NCI-H526 (cell line): Measurements from ENCODE around the gene SRSF9.
"Not testable (repeated sequence)": the region's sequence is repeated elsewhere in the genome, so short reads cannot be mapped to it uniquely, and the experiment has no call there.

Source experiments
- DNase-seq, 2 experiments: peaks; one replicate each; lab custom pipeline; 2025; lab: John Stamatoyannopoulos, UW

Gene SRSF9

GRCh38 chr12:120469450-120470149 is at the start of gene SRSF9:
Gene SRSF9 (minus strand): TSS chr12:120469748. CDS start chr12:120469609, 139 bp downstream.
- peak; percentile 91 to 97 for DNase-seq

- DNase-seq: not testable (repeated sequence)
Measured at GRCh38 chr12:120519324-120519723, 49.8 kb upstream of the SRSF9 start.

GRCh38 chr12:120515496-120515895 is 45.9 kb upstream of the SRSF9 start:
- DNase-seq: no peak

- DNase-seq: no peak
Measured at GRCh38 chr12:120514002-120514401, 44.5 kb upstream of the SRSF9 start.

- no peak for DNase-seq
Measured at GRCh38 chr12:120508537-120508936, 39.0 kb upstream of the SRSF9 start.

GRCh38 chr12:120504587-120504986 is 35.0 kb upstream of the SRSF9 start:
- no peak for DNase-seq

GRCh38 chr12:120500581-120500980 is 31.0 kb upstream of the SRSF9 start:
- no peak for DNase-seq

GRCh38 chr12:120498870-120499515 is 29.4 kb upstream of the SRSF9 start:
- no peak for DNase-seq

- no peak for DNase-seq
Measured at GRCh38 chr12:120497524-120498150, 28.1 kb upstream of the SRSF9 start.

- peak in 1 of 2 experiments; percentile 56 for DNase-seq
Measured at GRCh38 chr12:120496413-120497340, 27.1 kb upstream of the SRSF9 start.

GRCh38 chr12:120495731-120496412 is 26.3 kb upstream of the SRSF9 start, which contains the start of gene DYNLL1:
Gene DYNLL1 (plus strand): TSS chr12:120496113. CDS start chr12:120496422, 309 bp downstream.
- peak; percentile 90 to 98 for DNase-seq

- DNase-seq: peak in 1 of 2 experiments; percentile 28
Measured at GRCh38 chr12:120495186-120495730, 25.7 kb upstream of the SRSF9 start.

- no peak for DNase-seq
Measured at GRCh38 chr12:120490833-120491512, 21.4 kb upstream of the SRSF9 start.

GRCh38 chr12:120490325-120490724 is 20.8 kb upstream of the SRSF9 start:
- no peak for DNase-seq

GRCh38 chr12:120489018-120489417 is 19.5 kb upstream of the SRSF9 start:
- DNase-seq: no peak

- no peak for DNase-seq
Measured at GRCh38 chr12:120488057-120488640, 18.6 kb upstream of the SRSF9 start.

GRCh38 chr12:120487552-120487951 is 18.0 kb upstream of the SRSF9 start:
- not testable (repeated sequence) for DNase-seq

- DNase-seq: no peak
Measured at GRCh38 chr12:120485961-120486881, 16.7 kb upstream of the SRSF9 start.

- no peak for DNase-seq
Measured at GRCh38 chr12:120483621-120484020, 14.1 kb upstream of the SRSF9 start.
